SK-N-SH treated with all-trans-retinoic acid at 6 μM for 48 hours (cell line): ENCODE measurements around the gene CDH11.
A peak's percentile ranks its signal among the peaks of the same experiment; 100 is the strongest.

ENCODE experiments used
- ATAC-seq: fragments of 200-7000 bp; cut with Tn5 transposase; 3 replicates; pipeline ENCODE4 v1.9.1; 2020; ENCODE audit warnings: mild to moderate bottlenecking, moderate library complexity
- ARNTL ChIP-seq: fragments of 450-650 bp; formaldehyde crosslinking; IDR thresholded peaks from 2 replicates; pipeline ENCODE4 v1.5.0; 2020; ENCODE audit warnings: low read depth, mild to moderate bottlenecking, moderate library complexity, borderline replicate concordance
- BACH2 ChIP-seq: fragments of 250-450 bp; sonication (Bioruptor Pico); IDR thresholded peaks from 2 replicates; pipeline ENCODE4 v1.9.0; 2021; ENCODE audit warnings: mild to moderate bottlenecking, borderline replicate concordance
- CREB5 ChIP-seq: fragments of 250-450 bp; sonication (Bioruptor Pico); IDR thresholded peaks from 2 replicates; pipeline ENCODE4 v1.5.1; 2020; ENCODE audit warnings: low read depth, mild to moderate bottlenecking, moderate library complexity
- CSDC2 ChIP-seq: fragments of 250-450 bp; sonication (Bioruptor Pico); IDR thresholded peaks from 2 replicates; pipeline ENCODE4 v1.5.0; 2020; ENCODE audit warnings: mild to moderate bottlenecking, moderate library complexity
- CSRNP3 ChIP-seq: fragments of 250-450 bp; sonication (Bioruptor Pico); IDR thresholded peaks from 2 replicates; pipeline ENCODE4 v1.5.1; 2021; ENCODE audit warnings: mild to moderate bottlenecking, moderate library complexity
- ESRRG ChIP-seq: fragments of 250-450 bp; sonication (Bioruptor Pico); IDR thresholded peaks from 2 replicates; pipeline ENCODE4 v1.6.1; 2021; ENCODE audit warnings: mild to moderate bottlenecking
- GLIS3 ChIP-seq: fragments of 250-450 bp; sonication (Bioruptor Pico); IDR thresholded peaks from 2 replicates; pipeline ENCODE4 v1.5.0; 2020; ENCODE audit warnings: mild to moderate bottlenecking, moderate library complexity
- ISL1 ChIP-seq: fragments of 250-450 bp; sonication (Bioruptor Pico); IDR thresholded peaks from 2 replicates; pipeline ENCODE4 v2.1.2; 2022; ENCODE audit warnings: mild to moderate bottlenecking, moderate library complexity
- OSR1 ChIP-seq: fragments of 250-450 bp; sonication (Bioruptor Pico); IDR thresholded peaks from 2 replicates; pipeline ENCODE4 v1.8.0; 2022; ENCODE audit warnings: moderate library complexity, mild to moderate bottlenecking, inconsistent platforms
- PATZ1 ChIP-seq: fragments of 250-450 bp; sonication (Bioruptor Pico); IDR thresholded peaks from 2 replicates; pipeline ENCODE4 v1.8.0; 2020; ENCODE audit warnings: mild to moderate bottlenecking, moderate library complexity, borderline replicate concordance
- POU6F1 ChIP-seq: fragments of 250-450 bp; sonication (Bioruptor Pico); IDR thresholded peaks from 2 replicates; pipeline ENCODE4 v1.8.0; 2021; ENCODE audit warnings: low read depth, mild to moderate bottlenecking, moderate library complexity, borderline replicate concordance
- PPARA ChIP-seq: fragments of 250-450 bp; sonication (Bioruptor Pico); IDR thresholded peaks from 2 replicates; pipeline ENCODE4 v1.5.0; 2020; ENCODE audit warnings: mild to moderate bottlenecking, borderline replicate concordance
- RARB ChIP-seq: fragments of 250-450 bp; sonication (Bioruptor Pico); IDR thresholded peaks from 2 replicates; pipeline ENCODE4 v1.8.0; 2021; ENCODE audit warnings: mild to moderate bottlenecking, moderate library complexity
- SNAI2 ChIP-seq: fragments of 250-450 bp; sonication (Bioruptor Pico); IDR thresholded peaks from 2 replicates; pipeline ENCODE4 v1.5.0; 2020; ENCODE audit warnings: mild to moderate bottlenecking, moderate library complexity
- TCF4 ChIP-seq: fragments of 250-450 bp; sonication (Bioruptor Pico); IDR thresholded peaks from 2 replicates; pipeline ENCODE4 v1.8.0; 2021; ENCODE audit warnings: mild to moderate bottlenecking, moderate library complexity, borderline replicate concordance
- TOX ChIP-seq: fragments of 250-450 bp; sonication (Bioruptor Pico); IDR thresholded peaks from 2 replicates; pipeline ENCODE4 v1.8.0; 2021; ENCODE audit warnings: mild to moderate bottlenecking, moderate library complexity, borderline replicate concordance
- ZC3H10 ChIP-seq: fragments of 250-450 bp; sonication (Bioruptor Pico); IDR thresholded peaks from 2 replicates; pipeline ENCODE4 v1.5.1; 2021; ENCODE audit warnings: mild to moderate bottlenecking, moderate library complexity
- ZFP3 ChIP-seq: fragments of 250-450 bp; sonication (Bioruptor Pico); IDR thresholded peaks from 2 replicates; pipeline ENCODE4 v1.5.0; 2020; ENCODE audit warnings: mild to moderate bottlenecking, moderate library complexity
- ZFP30 ChIP-seq: fragments of 450-650 bp; formaldehyde crosslinking; IDR thresholded peaks from 2 replicates; pipeline ENCODE4 v1.5.0; 2022; ENCODE audit warnings: mild to moderate bottlenecking, moderate library complexity
- ZNF565 ChIP-seq: fragments of 450-650 bp; formaldehyde crosslinking; conservative IDR thresholded peaks from 2 replicates; pipeline ENCODE4 v1.5.0; 2020; ENCODE audit warnings: low read depth, mild to moderate bottlenecking, moderate library complexity
- ZNF70 ChIP-seq: fragments of 450-650 bp; formaldehyde crosslinking; IDR thresholded peaks from 2 replicates; pipeline ENCODE4 v1.5.0; 2020; ENCODE audit warnings: mild to moderate bottlenecking, moderate library complexity
- ZNF8 ChIP-seq: fragments of 450-650 bp; formaldehyde crosslinking; IDR thresholded peaks from 2 replicates; pipeline ENCODE4 v1.5.0; 2020; ENCODE audit warnings: mild to moderate bottlenecking, moderate library complexity

CDH11 gene

GRCh38 chr16:65111306-65111705 lies 10.6 kb downstream of the CDH11 start (continued):
- TF ChIP-seq TOX (CRISPR knock-in tag) (no peak), ZC3H10 (CRISPR knock-in tag) (no peak), ZNF8 (CRISPR knock-in tag) (no peak)

- peak; percentile 60 for ATAC-seq
- TF ChIP-seq RARB (CRISPR knock-in tag) (no peak), ZFP3 (CRISPR knock-in tag) (no peak), BACH2 (CRISPR knock-in tag) (no peak), TOX (CRISPR knock-in tag) (no peak), ISL1 (CRISPR knock-in tag) (no peak)
- TF ChIP-seq, all 23 proteins: peak for 0
Observed at GRCh38 chr16:65106757-65107156, 15.1 kb downstream of the CDH11 start.

- no peak for TF ChIP-seq CSDC2 (CRISPR knock-in tag)
- ATAC-seq = no peak
Observed at GRCh38 chr16:65105171-65105570, 16.7 kb downstream of the CDH11 start.

GRCh38 chr16:65104471-65104870 lies 17.4 kb downstream of the CDH11 start:
- no peak for ATAC-seq
- TF ChIP-seq RARB (CRISPR knock-in tag) = no peak
- TF ChIP-seq CSDC2 (CRISPR knock-in tag) = no peak
- TF ChIP-seq TOX (CRISPR knock-in tag) = no peak
- TF ChIP-seq ARNTL = no peak
- no peak for TF ChIP-seq POU6F1 (CRISPR knock-in tag)
- no peak for TF ChIP-seq CSRNP3 (CRISPR knock-in tag)
- TF ChIP-seq PATZ1 (CRISPR knock-in tag) = no peak
- TF ChIP-seq PPARA (CRISPR knock-in tag) = no peak
- no peak for TF ChIP-seq ISL1 (CRISPR knock-in tag)
- TF ChIP-seq TCF4 (CRISPR knock-in tag) = no peak
- no peak for TF ChIP-seq ZFP30 (CRISPR knock-in tag)
- TF ChIP-seq ZNF8 (CRISPR knock-in tag) = no peak
- no peak for TF ChIP-seq ZC3H10 (CRISPR knock-in tag)
- no peak for TF ChIP-seq CREB5 (CRISPR knock-in tag)
- no peak for TF ChIP-seq OSR1 (CRISPR knock-in tag)
- no peak for TF ChIP-seq GLIS3 (CRISPR knock-in tag)
- no peak for TF ChIP-seq ZNF565
- no peak for TF ChIP-seq ZFP3 (CRISPR knock-in tag)
- no peak for TF ChIP-seq ESRRG (CRISPR knock-in tag)
- TF ChIP-seq ZNF70 (CRISPR knock-in tag) = no peak

- no peak for ATAC-seq
- TF ChIP-seq ZNF8 (CRISPR knock-in tag) (no peak), SNAI2 (CRISPR knock-in tag) (no peak), ISL1 (CRISPR knock-in tag) (no peak), TCF4 (CRISPR knock-in tag) (no peak), OSR1 (CRISPR knock-in tag) (no peak), ESRRG (CRISPR knock-in tag) (no peak), POU6F1 (CRISPR knock-in tag) (no peak)
- TF ChIP-seq, all 23 proteins: peak for 0
Observed at GRCh38 chr16:65102326-65102725, 19.5 kb downstream of the CDH11 start.
